ENCODE data around the gene DKC1. TPM values are rescaled to one million over a fixed set of nuclear protein-coding genes. Genes with fewer than 3 reads are reported as not detected.

DKC1 gene
- total RNA-seq, 1 experiment from 2014 or later = 123 TPM

GRCh38 chrX:154748712-154749339, 13.8 kb upstream of the DKC1 start:
- Histone ChIP-seq H3K4me2 (ENCODE audit: low read length) (peak overlapping the region; percentile 40; the same call in 1 of the 2 replicates), H3K36me3 (ENCODE audit: control insufficient read depth in 1 of 2, insufficient read depth in 2 of 2, low read length in 2 of 2) (no peaks in the 10 kb centered on the region), H3K27ac (ENCODE audit: low read depth, low read length) (no peak overlapping the region), H2AFZ (ENCODE audit: low read depth, low read length, poor library complexity, severe bottlenecking) (peak overlapping the region; percentile 61), H3K79me2 (ENCODE audit: insufficient read depth, low read length) (no peaks in the 10 kb centered on the region), H3K27me3 (ENCODE audit: insufficient read depth, low read length) (peaks cover 5% of the 10 kb centered on the region; the same call in 1 of the 2 replicates), H3K9me3 (ENCODE audit: control insufficient read depth in 1 of 2, insufficient read depth in 1 of 2, low read depth in 1 of 2, low read length in 2 of 2) (no peaks in the 10 kb centered on the region), H3K4me1 (ENCODE audit: control insufficient read depth in 1 of 2, insufficient read depth in 2 of 2, low read length in 2 of 2) (peaks cover 0 to 3% of the 10 kb centered on the region in 2 experiments; a peak in 1 of 4 replicates), H3K9ac (ENCODE audit: low read length) (no peak overlapping the region), H3K9me2 (ENCODE audit: insufficient read depth) (no peaks in the 10 kb centered on the region), H3K4me3 (replicated peaks in 1 of 2; ENCODE audit: low read depth in 1 of 2, low read length in 2 of 2) (no peak overlapping the region), H4K20me1 (ENCODE audit: insufficient read depth) (no peaks in the 10 kb centered on the region)
- no peak for TF ChIP-seq TCF7L2 (IDR thresholded peaks at IDR 0.05; ENCODE audit: borderline replicate concordance, extremely low read depth, insufficient read depth, insufficient read length)
- no peak for TF ChIP-seq REST (IDR thresholded peaks at IDR 0.05; ENCODE audit: low read depth)
- no peak for TF ChIP-seq ELF1 (IDR thresholded peaks at IDR 0.05; ENCODE audit: borderline replicate concordance, low read depth)
- peak; percentile 60 to 62 (median 61) for TF ChIP-seq CTCF (IDR thresholded peaks at IDR 0.05 in 2 of 3, conservative IDR thresholded peaks at IDR 0.05 in 1 of 3; ENCODE audit: borderline replicate concordance in 1 of 3, insufficient read depth in 1 of 3, low read depth in 2 of 3, low read length in 2 of 3)
- no peak for TF ChIP-seq ATF3 (IDR thresholded peaks at IDR 0.05)
- no peak for TF ChIP-seq MAX (IDR thresholded peaks at IDR 0.05)
- no peak for TF ChIP-seq ZBTB33 (IDR thresholded peaks at IDR 0.05; ENCODE audit: extremely low read depth, insufficient replicate concordance, low read length)
- no peak for TF ChIP-seq EGR1 (IDR thresholded peaks at IDR 0.05; ENCODE audit: low read depth)
- no peak for TF ChIP-seq CEBPB (IDR thresholded peaks at IDR 0.05; ENCODE audit: low read depth)
- peak; percentile 69 for TF ChIP-seq RAD21 (IDR thresholded peaks at IDR 0.05; ENCODE audit: low read depth)
- no peak for TF ChIP-seq POLR2AphosphoS5 (IDR thresholded peaks at IDR 0.05; ENCODE audit: low read depth, low read length)
- TF ChIP-seq CBX3 (IDR thresholded peaks at IDR 0.05; ENCODE audit: low read depth) = no peak
- RAD21 ChIA-PET (ENCODE audit: low non-redundant PET in 1 of 2, low total read pairs in 2 of 2, uncharacterized antibody in 2 of 2, unreplicated experiment in 2 of 2) = no interaction called here
- intact Hi-C loops (cut with micrococcal nuclease) = no loop called here
- no TSS peak for BruUV-seq (replicated peaks)
- ATAC-seq = peak; percentile 84
- no peak for DNase-seq (ENCODE audit: low read depth, low spot score)
- CTCF ChIA-PET = interaction anchor here (0.9 to 2.3 kb wide), 11 partner anchors 8 to 158 kb away, joined by 3 to 17 read pairs (median 3); partner anchors contain the start of genes DKC1 and MPP1
- POLR2A ChIA-PET = no interaction called here

All from HCT116 (cell line).